ENCODE results near the gene ERC2.

ERC2 gene

DNA sequence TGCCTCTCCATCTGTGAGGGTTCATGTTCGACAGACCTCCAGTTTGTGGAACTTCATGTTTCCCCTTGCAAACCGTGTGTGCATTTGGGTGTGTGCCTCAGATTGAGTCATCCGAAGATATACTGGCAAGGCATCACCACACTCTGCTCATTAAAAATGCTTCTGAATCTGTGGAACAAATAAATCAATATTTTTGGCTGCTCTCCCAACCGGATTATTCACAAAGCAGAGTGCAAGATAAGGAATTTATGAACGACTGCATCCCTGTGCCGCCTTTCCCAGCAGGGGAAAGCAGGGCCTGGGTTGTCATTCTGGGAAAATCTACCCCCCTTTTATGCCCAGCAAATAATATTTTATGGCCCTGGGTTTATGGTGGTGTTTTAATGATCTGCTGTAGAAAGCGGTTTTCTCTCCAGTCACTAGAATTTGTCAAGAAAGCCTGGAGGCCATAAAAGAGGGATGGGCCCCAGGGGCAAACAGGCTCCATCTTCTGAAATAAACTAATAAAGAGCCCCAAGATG is 976.9 kb downstream of the ERC2 start:
- DNase-seq (ENCODE audit: low read depth) = no peak
- TF ChIP-seq, protein P1, sequence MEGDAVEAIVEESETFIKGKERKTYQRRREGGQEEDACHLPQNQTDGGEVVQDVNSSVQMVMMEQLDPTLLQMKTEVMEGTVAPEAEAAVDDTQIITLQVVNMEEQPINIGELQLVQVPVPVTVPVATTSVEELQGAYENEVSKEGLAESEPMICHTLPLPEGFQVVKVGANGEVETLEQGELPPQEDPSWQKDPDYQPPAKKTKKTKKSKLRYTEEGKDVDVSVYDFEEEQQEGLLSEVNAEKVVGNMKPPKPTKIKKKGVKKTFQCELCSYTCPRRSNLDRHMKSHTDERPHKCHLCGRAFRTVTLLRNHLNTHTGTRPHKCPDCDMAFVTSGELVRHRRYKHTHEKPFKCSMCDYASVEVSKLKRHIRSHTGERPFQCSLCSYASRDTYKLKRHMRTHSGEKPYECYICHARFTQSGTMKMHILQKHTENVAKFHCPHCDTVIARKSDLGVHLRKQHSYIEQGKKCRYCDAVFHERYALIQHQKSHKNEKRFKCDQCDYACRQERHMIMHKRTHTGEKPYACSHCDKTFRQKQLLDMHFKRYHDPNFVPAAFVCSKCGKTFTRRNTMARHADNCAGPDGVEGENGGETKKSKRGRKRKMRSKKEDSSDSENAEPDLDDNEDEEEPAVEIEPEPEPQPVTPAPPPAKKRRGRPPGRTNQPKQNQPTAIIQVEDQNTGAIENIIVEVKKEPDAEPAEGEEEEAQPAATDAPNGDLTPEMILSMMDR (IDR thresholded peaks at IDR 0.05; ENCODE audit: low read depth, low read length) = no peak
- TF ChIP-seq, protein P2, sequence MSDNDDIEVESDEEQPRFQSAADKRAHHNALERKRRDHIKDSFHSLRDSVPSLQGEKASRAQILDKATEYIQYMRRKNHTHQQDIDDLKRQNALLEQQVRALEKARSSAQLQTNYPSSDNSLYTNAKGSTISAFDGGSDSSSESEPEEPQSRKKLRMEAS (IDR thresholded peaks at IDR 0.05; ENCODE audit: low read depth, low read length) = no peak
- TF ChIP-seq MYC (IDR thresholded peaks at IDR 0.05; ENCODE audit: low read depth, low read length) (no peak), POLR2A (IDR thresholded peaks at IDR 0.05; ENCODE audit: extremely low read depth, insufficient read length) (no peak)
- H3K4me3 ChIP-seq (ENCODE audit: low read depth, low read length) = no peak overlapping the region

DNA sequence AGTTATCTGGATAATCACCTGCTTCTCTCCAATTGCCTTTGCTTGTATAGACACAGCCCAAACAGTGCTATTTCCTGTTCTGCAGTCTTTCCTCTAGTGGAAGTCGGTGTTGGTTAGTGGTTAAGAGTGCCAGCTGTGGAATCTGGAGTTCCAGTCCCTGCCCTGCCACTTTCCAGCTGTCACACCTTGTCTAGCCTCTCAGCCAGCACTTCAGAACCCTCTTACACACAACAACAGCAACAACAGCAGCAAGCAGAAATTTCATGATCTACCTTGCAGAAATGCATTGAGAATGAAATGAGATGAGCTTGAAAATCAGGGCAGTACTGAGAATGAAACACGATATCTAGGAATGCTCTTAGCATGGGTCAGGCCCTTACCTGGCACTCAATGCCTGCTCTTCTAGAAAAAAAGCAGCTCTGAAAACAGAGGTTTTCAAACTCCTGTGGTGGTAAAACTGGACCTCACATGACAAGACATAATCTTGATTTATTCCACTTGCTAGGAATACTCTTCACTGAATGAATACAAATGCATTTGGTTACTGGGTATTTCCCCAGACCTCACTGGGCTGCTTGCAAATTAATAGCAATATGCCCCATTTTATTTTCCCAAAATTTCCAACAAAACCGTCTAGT is 977.9 kb downstream of the ERC2 start:
- DNase-seq (ENCODE audit: low read depth) = no peak
- no peak for TF ChIP-seq MYC (IDR thresholded peaks at IDR 0.05; ENCODE audit: low read depth, low read length)
- no peak for TF ChIP-seq POLR2A (IDR thresholded peaks at IDR 0.05; ENCODE audit: extremely low read depth, insufficient read length)
- TF ChIP-seq, protein P2 (IDR thresholded peaks at IDR 0.05; ENCODE audit: low read depth, low read length) = no peak
- TF ChIP-seq, protein P1 (IDR thresholded peaks at IDR 0.05; ENCODE audit: low read depth, low read length) = no peak
- H3K4me3 ChIP-seq (ENCODE audit: low read depth, low read length) = no peak overlapping the region

DNA sequence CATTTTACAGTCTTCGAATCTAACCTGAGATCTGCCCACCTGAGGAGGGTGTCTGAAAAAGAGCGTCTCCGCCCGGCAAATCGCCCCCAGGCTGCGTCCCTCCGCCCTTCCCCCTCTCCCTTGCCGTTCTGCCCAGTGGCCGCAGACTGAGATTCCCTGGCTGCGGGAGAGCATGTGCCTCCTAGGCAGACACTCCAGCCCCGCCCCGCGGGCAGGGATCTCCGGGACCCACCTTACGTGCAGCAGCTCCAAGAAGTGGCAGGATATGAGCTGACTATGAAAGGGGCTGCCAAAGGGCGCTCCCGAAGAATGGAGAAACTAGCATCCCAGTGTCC is 978.5 kb downstream of the ERC2 start:
- DNase-seq (ENCODE audit: low read depth) = no peak
- TF ChIP-seq, protein P1 (IDR thresholded peaks at IDR 0.05; ENCODE audit: low read depth, low read length) = no peak
- TF ChIP-seq, protein P2 (IDR thresholded peaks at IDR 0.05; ENCODE audit: low read depth, low read length) = no peak
- TF ChIP-seq POLR2A (IDR thresholded peaks at IDR 0.05; ENCODE audit: extremely low read depth, insufficient read length) = no peak
- TF ChIP-seq MYC (IDR thresholded peaks at IDR 0.05; ENCODE audit: low read depth, low read length) = no peak
- no peak overlapping the region for H3K4me3 ChIP-seq (ENCODE audit: low read depth, low read length)

DNA sequence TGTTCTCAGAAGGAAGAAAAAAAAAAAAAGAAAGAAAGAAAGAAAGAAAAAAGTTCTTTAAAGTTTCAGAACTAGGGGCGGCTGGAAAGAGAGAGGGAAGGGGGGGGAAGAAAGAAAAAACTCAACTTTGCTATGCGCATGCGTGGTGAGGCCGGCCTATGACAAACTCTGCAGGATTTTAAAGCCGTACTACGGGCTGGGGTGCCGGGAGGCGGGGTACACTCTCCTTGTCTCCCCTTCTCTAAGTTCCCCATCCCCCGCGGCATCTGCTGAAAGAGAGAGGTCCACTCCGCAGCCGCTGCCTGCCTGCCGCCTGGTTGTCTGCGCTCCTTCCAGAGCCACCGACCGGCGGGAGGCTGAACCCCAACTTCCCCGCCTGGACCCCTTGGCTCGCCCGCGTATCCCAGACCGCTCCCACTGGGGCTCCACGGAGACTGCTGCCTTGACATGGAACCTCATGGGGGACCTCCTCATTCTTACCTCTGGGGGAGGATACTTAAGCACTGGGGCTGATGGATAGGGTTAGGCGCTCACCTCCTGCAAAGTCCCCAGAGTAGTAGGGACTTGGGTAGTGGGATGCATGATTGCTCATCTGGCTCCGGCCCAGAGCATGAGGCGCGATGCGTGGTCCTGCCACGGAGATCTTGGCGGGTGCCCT is 979.7 kb downstream of the ERC2 start:
- no peak for DNase-seq (ENCODE audit: low read depth)
- TF ChIP-seq POLR2A (IDR thresholded peaks at IDR 0.05; ENCODE audit: extremely low read depth, insufficient read length) (no peak), MYC (IDR thresholded peaks at IDR 0.05; ENCODE audit: low read depth, low read length) (no peak)
- TF ChIP-seq, protein P2 (IDR thresholded peaks at IDR 0.05; ENCODE audit: low read depth, low read length) = no peak
- TF ChIP-seq, protein P1 (IDR thresholded peaks at IDR 0.05; ENCODE audit: low read depth, low read length) = no peak
- no peak overlapping the region for H3K4me3 ChIP-seq (ENCODE audit: low read depth, low read length)

DNA sequence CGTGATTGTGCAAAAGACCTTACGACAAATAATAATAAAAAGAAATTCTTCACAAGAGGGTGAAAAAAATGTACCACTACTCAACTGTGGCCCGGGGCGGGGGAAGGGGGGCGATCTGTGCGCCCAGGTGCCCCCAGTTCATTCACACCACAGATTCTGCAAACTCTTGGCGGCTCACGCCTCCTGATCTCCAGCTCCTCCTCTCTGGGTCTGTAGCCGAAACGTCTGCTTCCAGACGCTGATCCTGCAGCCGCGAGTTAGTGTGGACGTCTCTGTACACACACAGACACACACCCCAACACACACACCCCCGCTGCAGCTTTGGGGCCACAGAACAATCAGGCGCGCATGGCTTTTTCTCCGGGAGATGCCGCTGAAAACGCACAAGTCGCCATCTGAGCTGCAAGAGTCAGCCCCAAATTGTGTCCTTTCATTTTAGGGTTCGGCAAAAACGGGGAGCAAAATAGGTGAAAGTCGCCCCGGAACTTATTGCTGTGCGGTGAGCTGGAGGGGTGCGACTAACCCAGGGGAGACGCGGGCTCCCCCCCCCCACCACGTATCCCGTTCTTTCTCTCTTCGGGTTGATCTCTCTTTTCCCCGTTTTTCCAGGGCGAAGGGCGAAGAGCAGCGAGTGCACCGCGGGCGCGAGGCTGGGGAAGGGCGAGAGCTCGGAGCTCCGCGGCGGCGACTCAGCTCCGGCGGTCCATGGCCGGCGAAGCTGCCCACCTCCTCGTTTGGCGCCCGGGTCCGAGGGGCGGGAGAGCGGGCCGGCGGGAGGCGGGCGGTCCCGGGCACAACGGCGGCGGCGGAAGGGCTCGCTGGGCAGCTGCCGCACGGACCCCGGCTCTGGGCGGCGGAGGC is 980.7 kb downstream of the ERC2 start:
- no peak for DNase-seq (ENCODE audit: low read depth)
- no peak overlapping the region for H3K4me3 ChIP-seq (ENCODE audit: low read depth, low read length)
- no peak for TF ChIP-seq POLR2A (IDR thresholded peaks at IDR 0.05; ENCODE audit: extremely low read depth, insufficient read length)
- TF ChIP-seq, protein P2 (IDR thresholded peaks at IDR 0.05; ENCODE audit: low read depth, low read length) = no peak
- TF ChIP-seq MYC (IDR thresholded peaks at IDR 0.05; ENCODE audit: low read depth, low read length) = no peak
- TF ChIP-seq, protein P1 (IDR thresholded peaks at IDR 0.05; ENCODE audit: low read depth, low read length) = no peak

All from NB4 (cell line).